HCT116 (cell line): ENCODE results near the gene SDF2L1.

ENCODE experiments used
- CBX3 ChIP-seq: IDR thresholded peaks from 2 replicates; pipeline ENCODE4 v1.6.1; 2012; ENCODE audit warnings: low read depth
- CTCF ChIP-seq, 3 experiments: fragments of 200-600 bp in 1 of 3; sonication (generic) in 1 of 3; IDR thresholded peaks in 2 of 3; conservative IDR thresholded peaks in 1 of 3; 2 replicates each; pipeline ENCODE4 v1.5.1; 2012 to 2017; ENCODE audit warnings: low read depth in 2 of 3, low read length in 2 of 3, antibody characterized with exemption in 1 of 3, borderline replicate concordance in 1 of 3, control low read depth in 1 of 3, mild to moderate bottlenecking in 1 of 3, mixed read lengths in 1 of 3, mixed run types in 1 of 3, moderate library complexity in 1 of 3; ENCODE audit not compliant: insufficient read depth in 1 of 3
- EZH2 ChIP-seq: fragments of 200-600 bp; sonication (generic); IDR thresholded peaks from 2 replicates; pipeline ENCODE4 v1.6.1; 2017; ENCODE audit warnings: antibody characterized with exemption, mixed run types
- MAX ChIP-seq: IDR thresholded peaks from 2 replicates; pipeline ENCODE4 v1.6.1; 2012
- POLR2A ChIP-seq: IDR thresholded peaks from 2 replicates; pipeline ENCODE4 v1.7.0; 2011; ENCODE audit warnings: borderline replicate concordance; ENCODE audit not compliant: insufficient read depth, insufficient read length; ENCODE audit errors: extremely low read depth
- RAD21 ChIP-seq: IDR thresholded peaks from 2 replicates; pipeline ENCODE4 v1.6.1; 2012; ENCODE audit warnings: low read depth, mild to moderate bottlenecking
- REST ChIP-seq: IDR thresholded peaks from 2 replicates; pipeline ENCODE4 v1.6.1; 2012; ENCODE audit warnings: low read depth
- SP1 ChIP-seq: IDR thresholded peaks from 2 replicates; pipeline ENCODE4 v1.6.1; 2012; ENCODE audit warnings: low read depth
- ZBTB33 ChIP-seq: IDR thresholded peaks from 2 replicates; pipeline ENCODE4 v1.6.1; 2011; ENCODE audit warnings: mild to moderate bottlenecking, low read length, moderate library complexity; ENCODE audit not compliant: insufficient replicate concordance; ENCODE audit errors: extremely low read depth

GRCh38 chr22:21659864-21660525 lies 17.9 kb downstream of the SDF2L1 start:
- TF ChIP-seq CTCF (IDR thresholded peaks at IDR 0.05 in 2 of 3, conservative IDR thresholded peaks at IDR 0.05 in 1 of 3; ENCODE audit: borderline replicate concordance in 1 of 3, insufficient read depth in 1 of 3, low read depth in 2 of 3, low read length in 2 of 3) (no peak), REST (no peak), POLR2A (peak; percentile 17), ZBTB33 (no peak), SP1 (no peak), MAX (no peak), EZH2 (no peak), RAD21 (no peak), CBX3 (no peak)
